Uterus (tissue), 2 donors: ENCODE results near the gene SUCNR1.

Experiments
- CTCF ChIP-seq, 4 experiments: fragments of 200-600 bp in 2 of 4; fragments of 450-650 bp in 2 of 4; sonication (generic) in 2 of 4; IDR thresholded peaks; one replicate each; pipeline ENCODE4 v1.5.1; 2016 to 2019; ENCODE audit warnings: antibody characterized with exemption in 4 of 4, mild to moderate bottlenecking in 2 of 4, moderate library complexity in 1 of 4
- POLR2A ChIP-seq, 2 donors: fragments of 450-650 bp; IDR thresholded peaks; one replicate each; pipeline ENCODE4 v1.6.1; 2016; ENCODE audit warnings: antibody characterized with exemption in 2 of 2, mild to moderate bottlenecking in 1 of 2, moderate library complexity in 1 of 2

GRCh38 chr3:151911462-151911861, 38.0 kb downstream of the SUCNR1 start:
- no peak for TF ChIP-seq CTCF (IDR thresholded peaks at IDR 0.05)
- no peak for TF ChIP-seq POLR2A (IDR thresholded peaks at IDR 0.05)
